H1 (cell line): ENCODE results near the gene COLEC12. TPM values are rescaled to one million over a fixed set of nuclear protein-coding genes. Genes with fewer than 3 reads are reported as not detected.

Experiments
- ASH2L ChIP-seq: fragments of 200-600, 300-600 bp; sonication (generic); IDR thresholded peaks from one replicate; pipeline ENCODE4 v1.7.1; 2017; ENCODE audit warnings: low read length
- MAFK ChIP-seq: IDR thresholded peaks from 2 replicates; pipeline ENCODE4 v1.6.1; 2012; ENCODE audit warnings: low read depth, mild to moderate bottlenecking, improper control_type of control experiment, low read length
- TCF12 ChIP-seq: IDR thresholded peaks from 2 replicates; pipeline ENCODE4 v1.6.1; 2011; ENCODE audit warnings: low read depth, mild to moderate bottlenecking, low read length
- TEAD4 ChIP-seq: IDR thresholded peaks from 2 replicates; pipeline ENCODE4 v1.6.1; 2012; ENCODE audit warnings: low read depth, low read length, inconsistent platforms, mixed read lengths
- polyA plus RNA-seq, 7 experiments: library from polyadenylated mRNA; depleted of rRNA in 3 of 7; stranded (reverse) in 5 of 7; unstranded in 2 of 7; fragments of >200 nt in 5 of 7; fragments of 200-250 nt in 2 of 7; gene quantifications; 1 replicate in 5 of 7; 2 replicates in 1 of 7; 4 replicates in 1 of 7; pipeline versions ENCODE4 v1.2.1 to v1.2.3, GENCODE V29; 2011 to 2013; ENCODE audit warnings: missing spikeins in 2 of 7, mixed read lengths in 2 of 7
- total RNA-seq: library from RNA; stranded (reverse); fragmentation: NEBNext Ultra II Directional; extraction: Animal tissue kit (Norgen Biotek cat#: 25700); gene quantifications from 2 replicates; pipeline ENCODE4 v1.2.1, GENCODE V29; 2021
- TF ChIP-seq, protein P1 (sequence below): IDR thresholded peaks from 2 replicates; pipeline ENCODE4 v1.6.1; 2012; ENCODE audit warnings: inconsistent platforms

The COLEC12 gene
- total and polyA plus RNA-seq, 2 of the 8 experiments (the other 6 are each of a cell fraction or from before 2014, with no cell fraction given) = 0.44 to 2.3 TPM

GRCh38 chr18:388200-388599 lies 112.3 kb downstream of the COLEC12 start (continued):
- no peak for TF ChIP-seq TCF12
- TF ChIP-seq ASH2L = no peak
- no peak for TF ChIP-seq TEAD4
- no peak for TF ChIP-seq MAFK
- TF ChIP-seq, protein P1, sequence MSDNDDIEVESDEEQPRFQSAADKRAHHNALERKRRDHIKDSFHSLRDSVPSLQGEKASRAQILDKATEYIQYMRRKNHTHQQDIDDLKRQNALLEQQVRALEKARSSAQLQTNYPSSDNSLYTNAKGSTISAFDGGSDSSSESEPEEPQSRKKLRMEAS = no peak
